DND-41 (cell line): ENCODE measurements around the gene ACP5.

ENCODE experiments used
- CTCF ChIP-seq: IDR thresholded peaks from 2 replicates; pipeline ENCODE4 v1.5.1; 2012; ENCODE audit warnings: borderline replicate concordance, low read length, moderate library complexity, mild to moderate bottlenecking; ENCODE audit not compliant: poor library complexity, severe bottlenecking; ENCODE audit errors: extremely low read depth
- EZH2 ChIP-seq: IDR thresholded peaks from 3 replicates; pipeline ENCODE4 v1.6.1; 2012; ENCODE audit warnings: borderline replicate concordance, low read depth, mild to moderate bottlenecking, moderate library complexity, low read length, inconsistent platforms; ENCODE audit not compliant: severe bottlenecking

GRCh38 chr19:11587302-11587974 lies 10.0 kb upstream of the ACP5 start:
- TF ChIP-seq CTCF: peak; percentile 96
- TF ChIP-seq EZH2: no peak
